ENCODE data around the gene LCNL1. TPM values are rescaled to one million over a fixed set of nuclear protein-coding genes. Genes with fewer than 3 reads are reported as not detected.
A peak's percentile ranks its signal among the peaks of the same experiment; 100 is the strongest.

The LCNL1 gene
- total RNA-seq, 1 donor from 2014 or later = 0.45 TPM

- Histone ChIP-seq H3K36me3 (ENCODE audit: insufficient read depth, low read length) (no peaks in the 10 kb centered on the region), H3K79me2 (ENCODE audit: insufficient read depth, low read length) (peaks cover 46% of the 10 kb centered on the region), H3K27ac (ENCODE audit: low read depth, low read length) (peak within 1 kb of the TSS; percentile 68), H3K4me2 (ENCODE audit: low read length) (peak within 1 kb of the TSS; percentile 94), H3K27me3 (ENCODE audit: insufficient read depth, low read length) (no peaks in the 10 kb centered on the region), H3K4me3 (ENCODE audit: insufficient read depth, low read depth, low read length) (peak within 1 kb of the TSS; percentile 80), H3K9me3 (ENCODE audit: insufficient read depth, low read depth, low read length) (no peaks in the 10 kb centered on the region), H4K20me1 (ENCODE audit: insufficient read depth, low read length) (peaks cover 35% of the 10 kb centered on the region), H3K9ac (ENCODE audit: low read length) (peak within 1 kb of the TSS; percentile 87), H2AFZ (ENCODE audit: low read depth, low read length) (peak within 1 kb of the TSS; percentile 60), H3K4me1 (ENCODE audit: insufficient read depth, low read length) (peaks cover 9% of the 10 kb centered on the region)
- Mint-ChIP-seq H3K27me3 (ENCODE audit: low read depth, unreplicated experiment) (no peaks in the 10 kb centered on the region), H3K27ac (ENCODE audit: unreplicated experiment) (no peak within 1 kb of the TSS), H3K4me3 (ENCODE audit: unreplicated experiment) (peak within 1 kb of the TSS; percentile 81), H3K4me1 (ENCODE audit: low read depth, unreplicated experiment) (no peaks in the 10 kb centered on the region), H3K9me3 (ENCODE audit: unreplicated experiment) (no peaks in the 10 kb centered on the region), H3K36me3 (ENCODE audit: low read depth, unreplicated experiment) (no peaks in the 10 kb centered on the region)
- DNase-seq (ENCODE audit: low read depth) = peak; percentile 73
- no peak for FAIRE-seq
- TF ChIP-seq EZH2 (IDR thresholded peaks at IDR 0.05; ENCODE audit: insufficient read depth, low read length) (no peak), CTCF (IDR thresholded peaks at IDR 0.05; ENCODE audit: insufficient read depth, low read depth, low read length) (peak; percentile 67)
Measured at GRCh38 chr9:136944519-136945332, 38.1 kb upstream of the LCNL1 start, which contains the start of the genes C8G and FBXW5. Gene C8G (plus strand): TSS chr9:136945243. CDS start chr9:136945321, 78 bp downstream. Gene FBXW5 (minus strand): TSS chr9:136944738. CDS start chr9:136944083, 655 bp downstream.

- H3K27me3 ChIP-seq (ENCODE audit: insufficient read depth, low read length) = no peaks in the 10 kb centered on the region
- TF ChIP-seq CTCF (IDR thresholded peaks at IDR 0.05; ENCODE audit: insufficient read depth, low read depth, low read length) = no peak
- TF ChIP-seq EZH2 (IDR thresholded peaks at IDR 0.05; ENCODE audit: insufficient read depth, low read length) = no peak
- peak overlapping the region; percentile 72 for H3K4me3 Mint-ChIP-seq (ENCODE audit: unreplicated experiment)
- no peak overlapping the region for H2AFZ ChIP-seq (ENCODE audit: low read depth, low read length)
- no peaks in the 10 kb centered on the region for H3K9me3 Mint-ChIP-seq (ENCODE audit: unreplicated experiment)
- no peak for DNase-seq (ENCODE audit: low read depth)
- H3K27ac Mint-ChIP-seq (ENCODE audit: unreplicated experiment) = no peak overlapping the region
- no peaks in the 10 kb centered on the region for H3K36me3 ChIP-seq (ENCODE audit: insufficient read depth, low read length)
- no peak for FAIRE-seq
- peaks cover 15% of the 10 kb centered on the region for H3K4me1 ChIP-seq (ENCODE audit: insufficient read depth, low read length)
- H3K36me3 Mint-ChIP-seq (ENCODE audit: low read depth, unreplicated experiment) = no peaks in the 10 kb centered on the region
- no peak overlapping the region for H3K4me2 ChIP-seq (ENCODE audit: low read length)
- no peak overlapping the region for H3K9ac ChIP-seq (ENCODE audit: low read length)
- H3K4me1 Mint-ChIP-seq (ENCODE audit: low read depth, unreplicated experiment) = no peaks in the 10 kb centered on the region
- no peak overlapping the region for H3K27ac ChIP-seq (ENCODE audit: low read depth, low read length)
- no peaks in the 10 kb centered on the region for H3K9me3 ChIP-seq (ENCODE audit: insufficient read depth, low read depth, low read length)
- no peak overlapping the region for H3K4me3 ChIP-seq (ENCODE audit: insufficient read depth, low read depth, low read length)
- H4K20me1 ChIP-seq (ENCODE audit: insufficient read depth, low read length) = peaks cover 26% of the 10 kb centered on the region
- H3K27me3 Mint-ChIP-seq (ENCODE audit: low read depth, unreplicated experiment) = no peaks in the 10 kb centered on the region
- H3K79me2 ChIP-seq (ENCODE audit: insufficient read depth, low read length) = peaks cover 37% of the 10 kb centered on the region
Measured at GRCh38 chr9:136945333-136946227, 37.2 kb upstream of the LCNL1 start.

Measured in astrocyte (in vitro differentiated cells and primary cell).